CD4-positive, alpha-beta T cell treated with Interleukin-15 for 4 hours (primary cell): ENCODE results near the gene MTMR10.

Experiments
- DNase-seq: peaks from one replicate; pipeline ENCODE4 v3.0.0-alpha.2; 2020; ENCODE audit warnings: low spot score

Gene MTMR10, protein sequence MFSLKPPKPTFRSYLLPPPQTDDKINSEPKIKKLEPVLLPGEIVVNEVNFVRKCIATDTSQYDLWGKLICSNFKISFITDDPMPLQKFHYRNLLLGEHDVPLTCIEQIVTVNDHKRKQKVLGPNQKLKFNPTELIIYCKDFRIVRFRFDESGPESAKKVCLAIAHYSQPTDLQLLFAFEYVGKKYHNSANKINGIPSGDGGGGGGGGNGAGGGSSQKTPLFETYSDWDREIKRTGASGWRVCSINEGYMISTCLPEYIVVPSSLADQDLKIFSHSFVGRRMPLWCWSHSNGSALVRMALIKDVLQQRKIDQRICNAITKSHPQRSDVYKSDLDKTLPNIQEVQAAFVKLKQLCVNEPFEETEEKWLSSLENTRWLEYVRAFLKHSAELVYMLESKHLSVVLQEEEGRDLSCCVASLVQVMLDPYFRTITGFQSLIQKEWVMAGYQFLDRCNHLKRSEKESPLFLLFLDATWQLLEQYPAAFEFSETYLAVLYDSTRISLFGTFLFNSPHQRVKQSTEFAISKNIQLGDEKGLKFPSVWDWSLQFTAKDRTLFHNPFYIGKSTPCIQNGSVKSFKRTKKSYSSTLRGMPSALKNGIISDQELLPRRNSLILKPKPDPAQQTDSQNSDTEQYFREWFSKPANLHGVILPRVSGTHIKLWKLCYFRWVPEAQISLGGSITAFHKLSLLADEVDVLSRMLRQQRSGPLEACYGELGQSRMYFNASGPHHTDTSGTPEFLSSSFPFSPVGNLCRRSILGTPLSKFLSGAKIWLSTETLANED

DNA sequence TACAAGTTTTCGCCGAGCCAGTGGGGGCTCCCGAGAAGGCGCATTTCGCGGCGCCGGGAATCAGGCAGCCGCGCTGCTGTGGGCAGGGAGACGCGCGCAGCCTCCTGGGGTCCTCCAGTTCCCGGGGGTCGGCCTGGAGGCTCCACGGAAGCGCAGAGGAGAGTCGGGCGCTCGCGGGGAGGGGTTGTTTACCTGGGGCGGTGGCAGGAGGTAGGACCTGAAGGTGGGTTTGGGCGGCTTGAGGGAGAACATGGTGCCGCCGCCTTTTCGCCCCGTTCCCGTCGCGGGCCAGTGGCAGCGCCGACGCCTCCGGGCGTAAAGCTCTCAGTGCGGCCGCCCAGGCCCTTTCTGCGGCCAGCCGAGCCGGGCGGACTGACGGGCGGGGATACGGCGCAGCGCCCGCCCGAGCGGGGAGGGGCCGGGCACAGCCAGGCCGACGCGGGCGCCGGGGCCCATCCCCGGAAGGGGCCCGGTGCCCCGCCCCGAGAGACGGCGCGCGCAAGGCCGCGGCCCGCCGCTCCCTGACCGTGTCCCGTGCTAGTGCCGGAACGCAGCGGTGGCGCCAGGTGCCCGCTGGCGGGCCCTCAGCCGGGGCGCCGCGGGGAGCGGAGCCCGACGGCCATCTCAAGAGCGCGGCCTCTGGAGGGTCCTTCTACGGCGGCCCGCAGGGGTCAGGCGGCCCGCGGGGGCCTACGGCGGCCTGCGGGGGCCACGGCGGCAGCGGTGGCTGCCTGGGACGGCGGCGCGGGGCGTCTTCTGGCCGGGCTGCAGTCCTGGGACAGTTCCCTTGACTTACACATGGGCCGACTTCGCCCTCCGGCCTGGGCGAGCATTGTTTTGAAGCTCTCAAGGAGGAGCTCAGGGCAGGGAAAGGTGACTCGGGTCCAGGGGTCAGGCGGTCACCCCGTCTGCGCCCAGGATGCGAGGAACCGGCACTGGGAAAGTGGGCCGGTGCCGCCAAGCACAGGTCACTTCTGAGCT is at the start of gene MTMR10:
Gene MTMR10 (minus strand): TSS at position 374 of the 981 bp plus-strand sequence. CDS start 122 bp downstream, at position 252.
- DNase-seq = peak; percentile 64

- DNase-seq = no peak
Observed at GRCh38 chr15:31040611-31041010, 49.2 kb upstream of the MTMR10 start.

DNA sequence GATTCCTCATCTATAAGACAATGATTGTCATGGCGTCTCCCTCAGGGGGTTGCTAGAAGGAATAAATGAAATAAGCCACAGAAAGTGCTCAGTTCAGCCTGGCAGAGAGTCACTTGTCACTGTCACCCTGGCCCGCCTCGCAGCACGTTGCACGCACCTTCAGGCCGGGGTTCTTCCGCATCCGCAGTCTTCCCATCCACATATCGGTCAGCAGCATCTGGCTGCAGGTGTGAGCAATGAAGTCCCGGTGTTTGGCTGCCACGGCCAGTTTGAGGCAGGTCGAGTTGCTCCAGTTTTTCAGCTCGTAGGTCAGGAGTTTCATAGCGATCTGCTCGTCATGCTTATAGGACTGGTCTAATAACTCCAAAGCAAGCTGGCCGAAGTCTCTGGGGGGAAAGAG is 48.5 kb upstream of the MTMR10 start:
- DNase-seq = no peak

- DNase-seq = no peak
Observed at GRCh38 chr15:31037731-31038477, 46.5 kb upstream of the MTMR10 start.

DNA sequence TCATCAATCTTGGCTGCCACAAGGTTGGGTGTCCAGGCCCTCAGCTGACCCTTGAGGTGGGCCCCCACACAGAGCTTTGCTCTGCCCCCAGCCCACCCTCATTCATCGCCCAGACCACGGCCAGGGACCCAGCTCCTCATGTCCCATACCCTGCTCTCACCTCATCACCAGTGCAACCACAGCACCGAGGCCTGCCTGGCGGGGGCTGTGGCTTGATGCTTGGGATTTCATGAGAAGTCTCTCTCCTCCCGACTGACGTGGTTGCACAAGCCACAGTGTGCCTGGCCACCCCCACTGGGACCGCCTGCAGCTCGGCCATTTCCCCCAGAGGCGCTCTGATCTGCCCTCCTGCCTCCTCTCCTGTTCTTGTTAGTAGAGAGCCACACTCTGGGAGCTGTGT is 45.4 kb upstream of the MTMR10 start:
- no peak for DNase-seq

GRCh38 chr15:31035610-31036009 is 44.2 kb upstream of the MTMR10 start:
- no peak for DNase-seq

DNA sequence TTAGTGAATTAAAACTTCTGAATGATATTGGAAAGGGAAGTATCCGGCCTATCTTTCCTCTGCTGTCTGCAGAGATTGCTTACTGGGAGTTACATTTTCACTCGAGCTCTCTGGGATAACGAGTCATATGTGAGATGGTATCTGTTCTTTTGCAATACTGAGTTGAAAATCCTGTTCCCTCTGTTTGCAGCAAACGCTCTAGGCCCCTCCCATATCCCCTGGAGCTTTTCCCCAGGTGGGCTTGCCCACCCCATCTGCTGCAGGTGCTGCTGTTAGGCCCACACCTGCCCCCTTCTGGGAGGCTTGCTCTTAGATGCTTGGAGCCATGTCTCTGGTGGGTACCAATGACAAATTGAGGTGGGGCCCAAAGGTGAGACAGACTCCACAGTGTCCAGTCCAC is 42.7 kb upstream of the MTMR10 start:
- no peak for DNase-seq

- no peak for DNase-seq
Observed at GRCh38 chr15:31032961-31033371, 41.5 kb upstream of the MTMR10 start.

- DNase-seq = no peak
Observed at GRCh38 chr15:31031471-31032067, 40.1 kb upstream of the MTMR10 start.

DNA sequence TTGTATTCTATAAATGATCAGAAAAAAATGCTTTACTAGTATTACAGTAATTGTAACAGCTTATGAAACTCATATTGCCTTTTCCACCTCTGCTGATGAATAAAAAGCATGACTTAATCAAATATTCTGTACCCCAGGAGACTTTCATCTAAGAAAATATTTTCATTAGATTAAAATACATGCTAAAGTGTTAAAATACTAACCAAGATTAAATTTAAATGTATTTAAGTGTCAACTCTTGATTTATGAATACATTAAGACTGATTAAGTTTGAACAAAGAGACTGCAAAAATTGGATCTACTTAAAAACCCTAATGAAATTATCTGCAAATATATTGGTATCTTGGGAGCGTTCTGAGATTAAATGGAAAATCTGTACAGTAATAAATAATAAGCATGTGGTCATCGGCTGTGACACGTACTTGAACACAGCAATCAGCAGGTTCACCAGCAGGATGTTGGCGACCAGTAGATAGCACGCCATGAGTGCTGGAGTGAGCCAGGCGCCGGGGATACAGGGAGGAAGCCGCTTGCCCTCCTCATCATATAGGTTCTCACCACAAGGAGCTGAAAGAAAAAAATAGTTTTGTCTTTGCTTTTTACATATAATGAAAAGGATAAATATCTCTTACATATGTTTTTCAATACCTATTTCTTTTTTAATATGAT is 36.6 kb upstream of the MTMR10 start:
- no peak for DNase-seq

- no peak for DNase-seq
Observed at GRCh38 chr15:31025996-31026395, 34.6 kb upstream of the MTMR10 start.

DNA sequence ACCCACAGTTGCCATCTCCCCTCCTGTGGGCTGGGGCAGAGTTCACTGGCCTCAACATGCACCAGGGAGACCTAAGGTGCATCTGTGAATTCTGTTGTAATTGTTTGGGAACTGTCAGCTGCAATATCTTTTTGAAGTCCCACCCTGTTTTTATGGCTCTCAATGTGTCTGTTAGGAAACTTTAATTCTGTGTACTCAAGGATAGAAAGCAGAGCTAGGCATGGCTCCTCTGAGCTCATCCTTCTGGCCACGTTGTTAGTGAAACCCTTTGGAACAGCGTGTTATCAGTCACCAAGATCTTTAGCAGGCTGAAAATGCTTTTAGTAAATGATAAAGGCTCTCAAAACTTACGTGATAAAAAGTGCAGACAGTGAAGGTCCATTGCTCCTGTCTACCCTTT is 33.6 kb upstream of the MTMR10 start:
- DNase-seq = no peak

GRCh38 chr15:31024330-31024729 is 32.9 kb upstream of the MTMR10 start:
- no peak for DNase-seq

DNA sequence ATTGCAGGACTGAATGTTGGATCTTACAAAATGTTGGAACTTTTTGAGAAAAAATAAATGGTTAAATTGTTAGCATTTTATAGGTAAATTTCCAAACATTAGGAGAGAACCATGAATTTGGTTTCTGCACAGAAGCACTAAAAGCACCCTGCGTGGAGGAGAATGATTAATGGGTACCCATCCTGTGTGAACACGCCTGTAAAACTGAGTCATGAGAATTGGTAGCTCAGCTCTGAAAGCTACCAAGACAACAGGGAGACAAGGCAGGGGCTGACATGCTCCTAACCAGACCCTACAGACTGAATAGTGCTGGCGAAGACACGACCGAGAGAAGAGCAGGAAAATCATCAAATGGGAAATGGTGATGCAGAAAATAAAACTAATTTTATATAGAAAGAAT is 32.4 kb upstream of the MTMR10 start:
- no peak for DNase-seq

GRCh38 chr15:31021067-31021665 is 29.7 kb upstream of the MTMR10 start:
- no peak for DNase-seq

DNA sequence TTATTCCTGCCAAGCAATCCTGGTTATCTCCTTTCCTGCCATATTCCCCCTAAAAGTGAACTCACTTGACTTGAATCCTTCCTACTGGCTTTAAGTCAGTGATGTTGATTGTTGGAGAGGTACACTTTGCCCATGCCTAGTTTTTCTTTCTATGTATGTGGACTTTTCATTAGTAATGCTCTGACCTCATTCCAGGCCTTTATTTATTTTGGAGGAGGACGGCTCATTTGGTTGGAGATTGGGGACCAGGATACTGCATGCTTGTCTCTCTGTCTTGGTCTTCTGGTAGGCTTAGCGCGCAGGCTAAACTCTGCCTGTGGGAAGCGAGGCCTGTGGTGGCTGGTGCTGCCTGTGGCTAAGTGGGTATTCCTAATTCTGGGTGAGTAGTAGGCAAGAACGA is 29.1 kb upstream of the MTMR10 start:
- DNase-seq = no peak

DNA sequence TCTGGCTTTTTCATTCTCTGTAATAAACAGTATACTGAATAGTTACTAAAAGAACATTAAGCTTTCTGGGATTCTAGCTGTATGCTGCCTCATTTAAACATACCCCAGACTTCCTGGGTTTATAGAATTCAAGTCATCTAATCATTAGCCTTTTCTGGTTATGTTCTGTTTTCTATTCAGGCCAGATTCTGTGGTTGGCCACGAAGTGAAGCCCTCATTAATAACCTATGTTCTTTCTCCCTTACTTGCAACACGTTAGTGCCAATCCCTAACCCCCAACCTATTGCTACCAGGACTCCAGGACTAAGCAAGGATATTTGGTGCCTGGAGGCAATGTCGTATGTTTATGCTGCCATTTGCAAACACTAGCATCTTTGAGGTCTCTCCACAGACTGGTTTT is 28.6 kb upstream of the MTMR10 start:
- no peak for DNase-seq

DNA sequence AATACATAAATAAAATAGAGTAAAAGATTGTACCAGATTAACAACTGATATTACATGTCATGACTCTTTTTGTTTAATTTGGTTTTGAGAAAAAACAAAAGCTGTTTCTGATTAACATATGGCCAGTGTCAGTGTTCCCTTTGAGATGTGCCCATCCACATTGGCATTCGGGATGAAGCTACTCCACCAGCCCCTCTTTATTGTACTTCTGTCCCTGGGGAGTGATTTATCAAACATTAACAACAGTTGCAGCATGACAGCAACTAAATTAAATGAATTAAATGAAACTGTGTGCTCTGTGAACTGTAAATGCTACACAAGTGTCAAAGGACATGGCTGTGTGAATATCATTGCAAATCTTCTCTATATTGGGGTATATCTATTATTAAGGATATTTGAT is 25.9 kb upstream of the MTMR10 start:
- DNase-seq = no peak

- no peak for DNase-seq
Observed at GRCh38 chr15:31016446-31016915, 25.1 kb upstream of the MTMR10 start.

GRCh38 chr15:31014608-31014925 is 23.1 kb upstream of the MTMR10 start:
- DNase-seq = no peak
